ENCODE data around the gene CHRNA4. TPM values are rescaled to one million over a fixed set of nuclear protein-coding genes. Genes with fewer than 3 reads are reported as not detected.

The CHRNA4 gene
- total and polyA plus RNA-seq, 2 of the 4 experiments (the other 2 are of a cell fraction), result not detected

- dilution Hi-C loops (cut with HindIII; ENCODE audit: low sequenced_read_pairs, unreplicated experiment), result no loop called here
- intact Hi-C loops (cut with micrococcal nuclease), result no loop called here
- Histone ChIP-seq H3K14ac (replicated peaks; ENCODE audit: low read depth, low read length) (no peak overlapping the region), H4K20me1 (ENCODE audit: insufficient read depth, low read length) (peaks cover 37% of the 10 kb centered on the region), H3K9ac (ENCODE audit: low read depth, low read length) (no peak overlapping the region), H3K27ac (ENCODE audit: insufficient read depth, low read length) (no peak overlapping the region), H3K27me3 (ENCODE audit: control insufficient read depth, insufficient read depth, low read length) (peaks cover 36% of the 10 kb centered on the region), H3K4me3 (ENCODE audit: insufficient read depth, low read depth, low read length) (no peak overlapping the region), H2BK15ac (ENCODE audit: low read depth, low read length) (no peak overlapping the region), H4K5ac (ENCODE audit: low read depth, low read length) (no peak overlapping the region), H2AK9ac (replicated peaks; ENCODE audit: low read depth, low read length, poor library complexity) (no peak overlapping the region), H4K8ac (ENCODE audit: low read depth in 2 of 2, low read length in 2 of 2) (no peak overlapping the region), H2AK5ac (ENCODE audit: low read depth, low read length) (no peak overlapping the region), H2BK5ac (ENCODE audit: low read depth, low read length, poor library complexity, severe bottlenecking) (no peak overlapping the region), H4K91ac (ENCODE audit: insufficient read depth, low read depth, low read length) (no peak overlapping the region), H3K18ac (ENCODE audit: low read depth, low read length) (no peak overlapping the region), H2AFZ (replicated peaks; ENCODE audit: low read length, poor library complexity) (no peak overlapping the region), H3K56ac (ENCODE audit: extremely low read depth, insufficient read depth, low read length) (no peak overlapping the region), H3K4ac (ENCODE audit: low read depth, low read length) (no peak overlapping the region), H2BK120ac (ENCODE audit: low read depth, low read length) (no peak overlapping the region), H3K4me2 (ENCODE audit: low read depth, low read length) (no peak overlapping the region), H3K79me1 (ENCODE audit: low read depth in 1 of 2, low read length in 2 of 2) (0 out of 4 replicates have a peak, but pooled peaks cover 0 to 5% of the 10 kb centered on the region in 2 experiments), H2BK20ac (ENCODE audit: low read depth, low read length) (no peak overlapping the region), H3K4me1 (ENCODE audit: control insufficient read depth, insufficient read depth, low read length) (no peaks in the 10 kb centered on the region), H3K23ac (ENCODE audit: low read depth, low read length) (no peak overlapping the region), H3K9me1 (ENCODE audit: insufficient read depth, low read length) (no peaks in the 10 kb centered on the region), H3K9me3 (ENCODE audit: control insufficient read depth, insufficient read depth, low read length) (peaks cover 1% of the 10 kb centered on the region; the same call in 1 of the 2 replicates), H3K36me3 (ENCODE audit: control insufficient read depth, insufficient read depth, low read length) (peaks cover 8% of the 10 kb centered on the region; the same call in 1 of the 2 replicates)
- ChIA-PET CTCF (no interaction called here), POLR2A (ENCODE audit: unreplicated experiment) (no interaction called here)
- no TSS peak for BruUV-seq (replicated peaks)
- no peak for DNase-seq
- no CpG with 5 or more reads among the region's 22 CpGs for WGBS, 2 experiments (ENCODE audit: extremely low coverage in 2 of 2, insufficient read length in 1 of 2)
- TF ChIP-seq CTCF (conservative IDR thresholded peaks at IDR 0.05; ENCODE audit: low read depth, low read length) (no peak), RAD21 (IDR thresholded peaks at IDR 0.05; ENCODE audit: low read length) (no peak), SMC3 (IDR thresholded peaks at IDR 0.05; ENCODE audit: low read depth, low read length) (no peak), CEBPB (IDR thresholded peaks at IDR 0.05; ENCODE audit: low read depth, low read length) (no peak), RFX5 (IDR thresholded peaks at IDR 0.05; ENCODE audit: low read depth, low read length) (no peak)
- in situ Hi-C loops (cut with MboI; ENCODE audit: low sequenced_read_pairs), result no loop called here
- ATAC-seq (ENCODE audit: low read depth), result no peak
Observed at GRCh38 chr20:63293871-63294535, 67.1 kb downstream of the CHRNA4 start.
